ENCODE measurements around the gene SLC7A6. TPM values are rescaled to one million over a fixed set of nuclear protein-coding genes. Genes with fewer than 3 reads are reported as not detected.

The SLC7A6 gene
- total and polyA plus RNA-seq, 2 of the 13 experiments (the other 11 are each of a cell fraction or from before 2014, with no cell fraction given): 35.8 to 70.8 TPM

DNA sequence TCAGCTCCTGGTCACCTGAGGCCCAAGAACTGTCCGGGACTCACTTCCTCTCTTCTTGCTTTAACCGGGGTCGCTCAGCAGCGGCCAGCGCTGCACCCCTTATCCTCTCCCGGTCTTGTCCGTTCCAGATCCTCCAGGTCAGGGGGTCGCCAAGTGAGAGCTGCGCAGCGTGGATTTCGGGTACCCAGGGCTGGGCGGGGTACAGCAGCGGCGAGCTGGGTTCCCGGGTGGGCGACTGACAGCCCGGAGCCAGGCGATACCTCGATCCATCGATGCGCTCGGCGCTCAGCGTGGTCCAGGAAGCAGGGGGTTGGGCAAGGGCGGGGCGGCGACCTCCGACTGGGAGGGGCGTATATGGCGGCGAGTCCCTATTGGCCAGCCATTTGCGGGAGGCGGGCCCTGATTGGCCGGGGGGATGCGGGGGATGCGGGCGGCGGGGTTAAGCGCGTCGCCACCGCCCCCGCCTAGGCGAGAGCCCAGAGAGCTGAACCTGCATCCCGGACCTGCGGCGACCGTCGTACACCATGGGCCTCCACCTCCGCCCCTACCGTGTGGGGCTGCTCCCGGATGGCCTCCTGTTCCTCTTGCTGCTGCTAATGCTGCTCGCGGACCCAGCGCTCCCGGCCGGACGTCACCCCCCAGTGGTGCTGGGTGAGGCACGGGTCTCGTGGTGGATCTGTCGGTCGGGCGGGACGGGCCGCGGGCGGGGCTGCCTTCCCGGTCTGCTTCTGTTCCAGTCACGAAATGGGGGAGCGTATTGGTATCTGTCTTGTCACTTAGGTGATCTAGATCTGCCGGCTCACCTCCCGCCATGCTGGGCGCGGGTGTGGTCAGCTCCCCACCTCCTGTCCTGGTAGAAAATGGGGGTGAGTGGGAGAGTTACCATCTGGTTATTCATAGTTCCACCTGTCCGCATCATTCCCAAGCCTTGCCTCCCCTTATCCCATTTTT, 19.1 kb upstream of the SLC7A6 start, which contains the start of gene PLA2G15 (continued):
- TF ChIP-seq ZNF343 (CRISPR knock-in tag; IDR thresholded peaks at IDR 0.05) (0 out of 2 replicates have a peak, but pooled peaks have one; percentile 3), ZNF20 (CRISPR knock-in tag; IDR thresholded peaks at IDR 0.05) (no peak), SRSF1 (optimal IDR thresholded peaks at IDR 0.05; ENCODE audit: low read depth, low read length) (peak; percentile 52), ZNF790 (CRISPR knock-in tag; IDR thresholded peaks at IDR 0.05; ENCODE audit: borderline replicate concordance) (peak; percentile 53; the same call in 1 of the 2 replicates), ZNF350 (CRISPR knock-in tag; IDR thresholded peaks at IDR 0.05; ENCODE audit: borderline replicate concordance, low read depth) (peak; percentile 95), HNRNPL (IDR thresholded peaks at IDR 0.05; ENCODE audit: low read depth, low read length) (peak; percentile 37; the same call in 1 of the 2 replicates), TP53 (CRISPR knock-in tag; conservative IDR thresholded peaks at IDR 0.05) (no peak), ZKSCAN1 (IDR thresholded peaks at IDR 0.05; ENCODE audit: low read length) (no peak), ZNF629 (CRISPR knock-in tag; conservative IDR thresholded peaks at IDR 0.05) (no peak), RBAK (CRISPR knock-in tag; IDR thresholded peaks at IDR 0.05) (no peak), ZFP36L2 (CRISPR knock-in tag; IDR thresholded peaks at IDR 0.05) (no peak), CENPT (CRISPR knock-in tag; IDR thresholded peaks at IDR 0.05; ENCODE audit: low read depth) (no peak), HMGA1 (CRISPR knock-in tag; conservative IDR thresholded peaks at IDR 0.05) (no peak), ZNF282 (IDR thresholded peaks at IDR 0.05; ENCODE audit: partially characterized antibody) (no peak), KDM3A (CRISPR knock-in tag; IDR thresholded peaks at IDR 0.05; ENCODE audit: low read depth) (peak; percentile 66; the same call in 1 of the 2 replicates), ZNF225 (CRISPR knock-in tag; IDR thresholded peaks at IDR 0.05) (no peak; the same call in 1 of the 2 replicates), IRF2 (CRISPR knock-in tag; IDR thresholded peaks at IDR 0.05) (peak; percentile 76; the same call in 1 of the 2 replicates), ZNF747 (CRISPR knock-in tag; IDR thresholded peaks at IDR 0.05; ENCODE audit: borderline replicate concordance) (peak; percentile 92), ZNF251 (CRISPR knock-in tag; IDR thresholded peaks at IDR 0.05) (no peak), MED13 (CRISPR knock-in tag; IDR thresholded peaks at IDR 0.05) (0 out of 2 replicates have a peak, but pooled peaks have one; percentile 65), ZNF883 (CRISPR knock-in tag; IDR thresholded peaks at IDR 0.05; ENCODE audit: not compliant biosample characterization) (peak; percentile 65), SIN3B (IDR thresholded peaks at IDR 0.05; ENCODE audit: low read length) (peak; percentile 83)
- TF ChIP-seq, protein P1, sequence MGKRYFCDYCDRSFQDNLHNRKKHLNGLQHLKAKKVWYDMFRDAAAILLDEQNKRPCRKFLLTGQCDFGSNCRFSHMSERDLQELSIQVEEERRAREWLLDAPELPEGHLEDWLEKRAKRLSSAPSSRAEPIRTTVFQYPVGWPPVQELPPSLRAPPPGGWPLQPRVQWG (CRISPR knock-in tag; IDR thresholded peaks at IDR 0.05; ENCODE audit: borderline replicate concordance, low read depth): no peak
- TF ChIP-seq, protein P2, sequence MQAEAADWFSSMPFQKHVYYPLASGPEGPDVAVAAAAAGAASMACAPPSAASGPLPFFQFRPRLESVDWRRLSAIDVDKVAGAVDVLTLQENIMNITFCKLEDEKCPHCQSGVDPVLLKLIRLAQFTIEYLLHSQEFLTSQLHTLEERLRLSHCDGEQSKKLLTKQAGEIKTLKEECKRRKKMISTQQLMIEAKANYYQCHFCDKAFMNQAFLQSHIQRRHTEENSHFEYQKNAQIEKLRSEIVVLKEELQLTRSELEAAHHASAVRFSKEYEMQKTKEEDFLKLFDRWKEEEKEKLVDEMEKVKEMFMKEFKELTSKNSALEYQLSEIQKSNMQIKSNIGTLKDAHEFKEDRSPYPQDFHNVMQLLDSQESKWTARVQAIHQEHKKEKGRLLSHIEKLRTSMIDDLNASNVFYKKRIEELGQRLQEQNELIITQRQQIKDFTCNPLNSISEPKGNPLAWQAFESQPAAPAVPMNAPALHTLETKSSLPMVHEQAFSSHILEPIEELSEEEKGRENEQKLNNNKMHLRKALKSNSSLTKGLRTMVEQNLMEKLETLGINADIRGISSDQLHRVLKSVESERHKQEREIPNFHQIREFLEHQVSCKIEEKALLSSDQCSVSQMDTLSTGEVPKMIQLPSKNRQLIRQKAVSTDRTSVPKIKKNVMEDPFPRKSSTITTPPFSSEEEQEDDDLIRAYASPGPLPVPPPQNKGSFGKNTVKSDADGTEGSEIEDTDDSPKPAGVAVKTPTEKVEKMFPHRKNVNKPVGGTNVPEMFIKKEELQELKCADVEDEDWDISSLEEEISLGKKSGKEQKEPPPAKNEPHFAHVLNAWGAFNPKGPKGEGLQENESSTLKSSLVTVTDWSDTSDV (CRISPR knock-in tag; IDR thresholded peaks at IDR 0.05): no peak
- TF ChIP-seq, protein P3, sequence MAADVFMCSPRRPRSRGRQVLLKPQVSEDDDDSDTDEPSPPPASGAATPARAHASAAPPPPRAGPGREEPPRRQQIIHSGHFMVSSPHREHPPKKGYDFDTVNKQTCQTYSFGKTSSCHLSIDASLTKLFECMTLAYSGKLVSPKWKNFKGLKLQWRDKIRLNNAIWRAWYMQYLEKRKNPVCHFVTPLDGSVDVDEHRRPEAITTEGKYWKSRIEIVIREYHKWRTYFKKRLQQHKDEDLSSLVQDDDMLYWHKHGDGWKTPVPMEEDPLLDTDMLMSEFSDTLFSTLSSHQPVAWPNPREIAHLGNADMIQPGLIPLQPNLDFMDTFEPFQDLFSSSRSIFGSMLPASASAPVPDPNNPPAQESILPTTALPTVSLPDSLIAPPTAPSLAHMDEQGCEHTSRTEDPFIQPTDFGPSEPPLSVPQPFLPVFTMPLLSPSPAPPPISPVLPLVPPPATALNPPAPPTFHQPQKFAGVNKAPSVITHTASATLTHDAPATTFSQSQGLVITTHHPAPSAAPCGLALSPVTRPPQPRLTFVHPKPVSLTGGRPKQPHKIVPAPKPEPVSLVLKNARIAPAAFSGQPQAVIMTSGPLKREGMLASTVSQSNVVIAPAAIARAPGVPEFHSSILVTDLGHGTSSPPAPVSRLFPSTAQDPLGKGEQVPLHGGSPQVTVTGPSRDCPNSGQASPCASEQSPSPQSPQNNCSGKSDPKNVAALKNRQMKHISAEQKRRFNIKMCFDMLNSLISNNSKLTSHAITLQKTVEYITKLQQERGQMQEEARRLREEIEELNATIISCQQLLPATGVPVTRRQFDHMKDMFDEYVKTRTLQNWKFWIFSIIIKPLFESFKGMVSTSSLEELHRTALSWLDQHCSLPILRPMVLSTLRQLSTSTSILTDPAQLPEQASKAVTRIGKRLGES (CRISPR knock-in tag; IDR thresholded peaks at IDR 0.05; ENCODE audit: borderline replicate concordance): no peak
